SK-N-SH treated with all-trans-retinoic acid at 6 μM for 48 hours (cell line): Measurements from ENCODE around the gene FSD2.

Experiments
- CSDC2 ChIP-seq: fragments of 250-450 bp; sonication (Bioruptor Pico); IDR thresholded peaks from 2 replicates; pipeline ENCODE4 v1.5.0; 2020; ENCODE audit warnings: mild to moderate bottlenecking, moderate library complexity
- ZNF70 ChIP-seq: fragments of 450-650 bp; formaldehyde crosslinking; IDR thresholded peaks from 2 replicates; pipeline ENCODE4 v1.5.0; 2020; ENCODE audit warnings: mild to moderate bottlenecking, moderate library complexity
- TF ChIP-seq, protein P1 (sequence below): fragments of 250-450 bp; sonication (Bioruptor Pico); IDR thresholded peaks from 2 replicates; pipeline ENCODE4 v1.8.0; 2020; ENCODE audit warnings: mild to moderate bottlenecking, moderate library complexity, borderline replicate concordance
- TF ChIP-seq, protein P2 (sequence below): fragments of 250-450 bp; sonication (Bioruptor Pico); IDR thresholded peaks from 2 replicates; pipeline ENCODE4 v1.5.0; 2020; ENCODE audit warnings: mild to moderate bottlenecking, moderate library complexity

DNA sequence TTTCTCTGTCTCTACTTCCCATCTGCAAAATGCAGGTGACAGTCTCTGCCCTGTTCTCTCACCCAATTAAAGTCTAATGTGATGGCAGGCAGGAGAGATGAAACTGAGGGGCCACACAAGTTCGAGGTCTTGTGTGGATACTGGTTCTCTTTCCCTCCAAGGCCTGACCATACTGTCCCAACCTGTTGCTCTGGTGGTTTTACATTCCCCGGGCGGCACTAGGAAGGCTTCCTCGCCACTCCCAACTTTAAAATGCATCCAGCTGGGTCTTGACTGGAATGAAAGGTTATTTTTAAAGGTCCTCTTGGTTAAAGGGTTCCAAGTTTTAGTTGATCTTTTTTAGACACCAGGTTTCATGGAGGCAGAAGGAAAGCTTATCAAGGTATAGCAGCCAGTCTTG is 40.8 kb upstream of the FSD2 start:
- TF ChIP-seq CSDC2 (CRISPR knock-in tag) (no peak), ZNF70 (no peak)
- TF ChIP-seq, protein P1, sequence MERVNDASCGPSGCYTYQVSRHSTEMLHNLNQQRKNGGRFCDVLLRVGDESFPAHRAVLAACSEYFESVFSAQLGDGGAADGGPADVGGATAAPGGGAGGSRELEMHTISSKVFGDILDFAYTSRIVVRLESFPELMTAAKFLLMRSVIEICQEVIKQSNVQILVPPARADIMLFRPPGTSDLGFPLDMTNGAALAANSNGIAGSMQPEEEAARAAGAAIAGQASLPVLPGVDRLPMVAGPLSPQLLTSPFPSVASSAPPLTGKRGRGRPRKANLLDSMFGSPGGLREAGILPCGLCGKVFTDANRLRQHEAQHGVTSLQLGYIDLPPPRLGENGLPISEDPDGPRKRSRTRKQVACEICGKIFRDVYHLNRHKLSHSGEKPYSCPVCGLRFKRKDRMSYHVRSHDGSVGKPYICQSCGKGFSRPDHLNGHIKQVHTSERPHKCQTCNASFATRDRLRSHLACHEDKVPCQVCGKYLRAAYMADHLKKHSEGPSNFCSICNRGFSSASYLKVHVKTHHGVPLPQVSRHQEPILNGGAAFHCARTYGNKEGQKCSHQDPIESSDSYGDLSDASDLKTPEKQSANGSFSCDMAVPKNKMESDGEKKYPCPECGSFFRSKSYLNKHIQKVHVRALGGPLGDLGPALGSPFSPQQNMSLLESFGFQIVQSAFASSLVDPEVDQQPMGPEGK (CRISPR knock-in tag): no peak
- TF ChIP-seq, protein P2, sequence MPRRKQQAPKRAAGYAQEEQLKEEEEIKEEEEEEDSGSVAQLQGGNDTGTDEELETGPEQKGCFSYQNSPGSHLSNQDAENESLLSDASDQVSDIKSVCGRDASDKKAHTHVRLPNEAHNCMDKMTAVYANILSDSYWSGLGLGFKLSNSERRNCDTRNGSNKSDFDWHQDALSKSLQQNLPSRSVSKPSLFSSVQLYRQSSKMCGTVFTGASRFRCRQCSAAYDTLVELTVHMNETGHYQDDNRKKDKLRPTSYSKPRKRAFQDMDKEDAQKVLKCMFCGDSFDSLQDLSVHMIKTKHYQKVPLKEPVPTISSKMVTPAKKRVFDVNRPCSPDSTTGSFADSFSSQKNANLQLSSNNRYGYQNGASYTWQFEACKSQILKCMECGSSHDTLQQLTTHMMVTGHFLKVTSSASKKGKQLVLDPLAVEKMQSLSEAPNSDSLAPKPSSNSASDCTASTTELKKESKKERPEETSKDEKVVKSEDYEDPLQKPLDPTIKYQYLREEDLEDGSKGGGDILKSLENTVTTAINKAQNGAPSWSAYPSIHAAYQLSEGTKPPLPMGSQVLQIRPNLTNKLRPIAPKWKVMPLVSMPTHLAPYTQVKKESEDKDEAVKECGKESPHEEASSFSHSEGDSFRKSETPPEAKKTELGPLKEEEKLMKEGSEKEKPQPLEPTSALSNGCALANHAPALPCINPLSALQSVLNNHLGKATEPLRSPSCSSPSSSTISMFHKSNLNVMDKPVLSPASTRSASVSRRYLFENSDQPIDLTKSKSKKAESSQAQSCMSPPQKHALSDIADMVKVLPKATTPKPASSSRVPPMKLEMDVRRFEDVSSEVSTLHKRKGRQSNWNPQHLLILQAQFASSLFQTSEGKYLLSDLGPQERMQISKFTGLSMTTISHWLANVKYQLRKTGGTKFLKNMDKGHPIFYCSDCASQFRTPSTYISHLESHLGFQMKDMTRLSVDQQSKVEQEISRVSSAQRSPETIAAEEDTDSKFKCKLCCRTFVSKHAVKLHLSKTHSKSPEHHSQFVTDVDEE (CRISPR knock-in tag): no peak
